Hematopoietic multipotent progenitor cell (in vitro differentiated cells): Measurements from ENCODE around the gene INPP4B. TPM values are rescaled to one million over a fixed set of nuclear protein-coding genes. Genes with fewer than 3 reads are reported as not detected.

Source experiments
- DNase-seq, 3 donors: peaks; one replicate each; pipeline ENCODE4 v3.0.0-alpha.2; 2011 to 2015; ENCODE audit warnings: low read depth in 2 of 3, low spot score in 2 of 3
- total RNA-seq: library from RNA; depleted of rRNA; stranded (reverse); fragments of >200 nt; gene quantifications from one replicate; pipeline ENCODE4 v1.2.3, GENCODE V29; 2012

Gene INPP4B
- total RNA-seq, 1 donor = 24.5 TPM

GRCh38 chr4:142326181-142326580, 519.9 kb downstream of the INPP4B start:
- no peak for DNase-seq

DNA sequence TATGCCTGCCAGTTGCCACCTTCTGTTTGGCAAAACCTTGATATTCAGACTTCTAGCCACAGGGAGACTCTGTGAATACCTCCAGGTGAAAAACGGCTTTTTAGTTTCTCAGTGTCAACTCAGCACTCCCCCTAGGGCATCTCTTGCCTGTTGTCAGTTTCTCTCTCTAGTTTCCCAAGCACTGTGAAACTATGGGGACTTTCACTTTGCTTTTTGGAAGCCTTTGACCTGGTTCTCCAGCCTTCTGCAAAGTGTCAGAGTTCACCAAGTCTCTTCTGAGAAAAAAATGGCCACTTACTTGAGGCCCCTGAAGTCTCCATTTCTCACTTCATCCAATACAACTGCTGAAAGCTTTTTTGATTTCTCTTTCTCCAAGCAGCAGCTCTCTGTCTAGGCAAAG, 521.5 kb downstream of the INPP4B start:
- no peak for DNase-seq

DNA sequence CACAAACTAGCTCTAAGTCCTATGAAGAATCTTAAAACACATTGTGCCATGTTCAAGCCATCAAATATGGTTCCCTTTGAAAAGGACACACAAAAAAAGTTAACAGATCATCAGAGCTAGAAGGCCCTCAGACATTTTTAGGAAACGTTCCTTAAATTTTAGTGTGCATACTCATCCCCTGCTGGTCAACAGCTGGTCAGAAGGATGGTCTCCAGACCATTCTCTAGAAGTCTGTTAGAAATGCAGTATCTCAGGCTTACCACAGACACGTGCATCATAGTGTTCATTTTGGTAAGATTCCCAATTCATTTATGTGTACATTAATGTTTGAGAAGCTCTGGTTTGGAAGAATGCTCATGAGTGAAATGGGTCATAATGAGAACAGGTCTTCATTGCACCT, 523.1 kb downstream of the INPP4B start:
- DNase-seq = no peak

DNA sequence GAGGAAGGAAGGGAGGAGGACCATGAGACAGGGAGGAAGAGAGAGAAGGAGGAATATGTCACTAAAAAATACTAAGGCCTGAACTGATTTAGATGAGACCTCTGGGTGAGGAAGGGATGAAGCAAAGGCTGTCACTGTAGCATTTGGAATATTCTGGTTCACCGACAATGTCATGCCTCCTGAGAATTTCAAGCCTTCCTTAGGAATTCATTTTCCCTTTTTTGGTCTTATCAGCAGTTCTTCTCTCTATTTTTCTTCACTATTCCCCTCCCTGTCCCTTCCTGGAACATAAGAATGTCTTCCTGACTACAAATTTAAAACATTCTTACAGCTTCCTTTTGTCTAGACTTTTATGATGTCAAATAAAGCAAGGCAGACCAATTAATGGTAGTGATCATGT, 527.8 kb downstream of the INPP4B start:
- no peak for DNase-seq

GRCh38 chr4:142316913-142317312, 529.2 kb downstream of the INPP4B start:
- DNase-seq = no peak

- DNase-seq = no peak
Measured at GRCh38 chr4:142316025-142316424, 530.1 kb downstream of the INPP4B start.

DNA sequence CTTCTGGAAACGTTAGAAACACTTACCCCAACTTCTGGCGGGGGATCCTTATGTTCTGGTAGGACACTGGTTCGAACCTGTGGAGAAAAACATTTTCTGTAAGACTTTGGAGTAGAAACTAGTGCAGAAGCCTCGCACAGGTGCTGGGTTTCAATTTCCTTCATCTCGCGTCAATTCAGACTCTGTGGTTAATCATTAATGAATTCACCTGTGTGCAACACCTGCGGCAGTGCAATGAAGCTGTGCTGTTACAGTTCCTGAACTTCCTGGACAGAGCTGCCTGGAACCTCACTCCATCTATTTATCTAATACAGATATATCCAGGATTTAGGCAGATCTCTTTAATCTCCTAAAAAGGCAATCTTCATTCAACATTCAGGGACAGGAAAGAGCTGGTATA, 531.4 kb downstream of the INPP4B start:
- DNase-seq = no peak

GRCh38 chr4:142314247-142314646, 531.9 kb downstream of the INPP4B start:
- DNase-seq = peak in 1 of 3 donors; percentile 31

DNA sequence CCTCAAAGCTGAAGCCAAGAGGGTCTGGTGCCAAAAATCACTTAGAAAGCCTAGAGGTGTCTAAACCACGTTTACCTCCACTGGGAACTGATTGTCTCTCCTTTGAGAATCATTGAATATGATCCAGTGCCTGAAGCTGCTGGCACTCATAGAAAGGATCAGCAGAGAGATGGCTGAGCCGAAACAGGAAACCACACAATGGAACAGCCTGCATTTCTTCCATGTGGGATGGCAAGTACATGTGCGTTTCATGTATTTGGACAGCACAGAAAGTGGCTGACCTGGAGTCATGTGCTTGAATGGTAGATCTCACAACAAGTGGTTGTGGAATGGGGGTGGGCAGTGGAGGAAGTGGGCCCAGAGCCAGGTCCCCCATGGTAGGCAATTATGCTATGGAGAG, 533.7 kb downstream of the INPP4B start:
- no peak for DNase-seq

GRCh38 chr4:142311916-142312315, 534.2 kb downstream of the INPP4B start:
- no peak for DNase-seq

DNA sequence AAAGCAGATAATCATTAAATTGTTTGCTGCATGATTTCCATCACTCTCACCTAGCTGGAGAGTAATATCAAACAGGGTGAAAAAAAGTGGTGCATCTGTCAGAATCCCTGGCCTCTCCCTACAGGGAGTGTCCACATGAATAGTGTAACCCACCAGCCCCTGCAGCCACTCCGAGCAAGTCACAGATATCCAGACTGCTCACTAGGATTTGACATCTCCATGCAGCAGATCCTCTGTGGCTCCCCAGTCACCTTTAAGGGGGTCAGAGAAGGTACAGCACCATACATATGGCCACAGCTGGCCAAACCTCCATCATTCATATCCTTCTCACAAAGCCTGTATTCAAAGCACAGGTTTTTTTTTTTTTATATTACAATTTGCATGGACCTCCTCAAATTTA, 536.3 kb downstream of the INPP4B start:
- no peak for DNase-seq

GRCh38 chr4:142307857-142308256, 538.2 kb downstream of the INPP4B start:
- DNase-seq = no peak

DNA sequence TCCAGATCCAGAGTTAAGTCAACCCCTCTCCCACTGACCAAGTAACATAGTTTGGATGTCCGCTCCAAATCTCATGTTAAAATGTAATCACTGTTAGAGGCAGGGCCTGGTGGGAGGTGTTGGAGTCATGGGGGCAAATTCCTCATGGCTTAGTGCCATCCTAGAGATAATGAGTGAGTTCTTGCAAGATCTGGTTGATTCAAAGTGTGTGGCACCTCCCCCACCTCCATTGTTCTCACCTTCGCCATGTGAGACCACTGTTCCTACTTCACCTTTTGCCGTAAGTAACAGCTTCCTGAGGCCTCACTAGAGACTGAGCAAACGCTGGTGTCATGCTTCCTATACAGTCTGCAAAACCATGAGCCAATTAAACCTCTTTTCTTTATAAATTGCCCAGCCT, 548.8 kb downstream of the INPP4B start:
- DNase-seq = no peak

DNA sequence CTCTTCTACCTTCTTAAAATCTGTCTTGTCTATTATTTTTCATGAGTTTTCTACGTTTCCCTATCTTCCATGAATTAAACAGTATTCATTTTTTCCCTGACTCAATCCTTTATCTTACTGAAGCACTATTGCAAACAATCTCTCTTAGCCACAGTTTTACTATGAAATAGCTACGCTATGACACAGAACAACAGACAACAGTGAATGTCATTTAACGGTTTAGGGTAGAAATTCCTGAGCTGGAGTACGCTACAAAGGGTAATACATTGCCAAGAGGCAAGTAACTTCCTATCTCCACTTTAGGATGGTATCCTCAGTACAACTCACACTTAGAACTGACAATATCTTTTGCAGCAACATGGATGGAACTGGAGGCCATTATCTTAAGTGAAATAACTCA, 552.6 kb downstream of the INPP4B start:
- DNase-seq = no peak

DNA sequence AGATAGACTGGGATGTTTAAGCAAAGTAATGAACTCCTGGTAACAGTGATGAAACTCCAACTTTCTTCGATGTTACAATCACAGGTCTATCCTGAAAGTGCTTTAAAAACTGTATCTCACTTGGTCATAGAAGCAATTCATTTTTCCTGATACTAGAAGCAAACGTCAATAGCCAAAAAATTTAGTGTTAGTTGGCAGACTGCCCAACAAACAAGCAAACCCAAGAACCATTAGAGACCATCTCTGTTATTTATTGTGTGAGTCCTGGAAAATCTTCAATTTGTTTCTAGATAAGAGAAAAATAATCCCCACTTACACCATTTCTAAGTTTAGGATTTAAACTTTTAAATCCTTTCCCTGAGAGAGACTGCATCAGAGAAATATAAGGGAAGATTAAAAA, 553.9 kb downstream of the INPP4B start:
- no peak for DNase-seq

GRCh38 chr4:142291299-142292050, 554.6 kb downstream of the INPP4B start:
- peak in 2 of 3 donors; percentile 31 to 62 for DNase-seq

- peak in 1 of 3 donors; percentile 61 for DNase-seq
Measured at GRCh38 chr4:142287371-142287770, 558.7 kb downstream of the INPP4B start.

- DNase-seq = no peak
Measured at GRCh38 chr4:142285222-142285583, 560.9 kb downstream of the INPP4B start.

GRCh38 chr4:142284402-142285221, 561.5 kb downstream of the INPP4B start:
- peak in 1 of 3 donors; percentile 9 for DNase-seq

DNA sequence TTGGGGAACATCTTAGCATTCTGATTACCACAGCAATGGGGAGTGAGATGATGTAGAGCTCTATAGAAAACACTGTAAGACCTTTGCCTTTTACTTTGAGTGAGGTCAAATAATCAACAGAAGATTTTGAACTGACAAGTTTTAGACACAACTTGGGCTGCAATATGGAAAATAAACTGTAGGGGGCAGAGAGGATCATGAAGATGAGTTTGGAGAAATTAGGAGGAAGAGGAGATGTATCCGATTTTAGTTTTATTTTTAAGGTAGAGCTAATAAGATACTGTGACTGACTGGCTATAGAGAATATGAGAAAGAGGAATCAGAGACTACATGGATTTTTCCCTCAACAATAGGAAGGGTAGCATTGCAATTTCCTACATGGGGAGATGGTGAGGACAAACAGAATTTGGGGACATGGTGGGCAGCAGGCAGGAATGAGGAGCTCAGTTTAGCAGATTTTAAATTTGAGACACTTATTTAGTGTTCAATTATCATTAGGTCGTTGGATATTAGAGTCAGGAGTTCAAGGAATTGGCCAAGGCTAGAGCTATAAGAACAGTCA, 563.1 kb downstream of the INPP4B start:
- DNase-seq = peak; percentile 7 to 63 (median 24)

GRCh38 chr4:142281999-142282398, 564.1 kb downstream of the INPP4B start:
- DNase-seq = no peak

GRCh38 chr4:142278663-142279062, 567.4 kb downstream of the INPP4B start:
- no peak for DNase-seq
